Nephron progenitor cell (in vitro differentiated cells): ENCODE data around the gene PALS1.

ENCODE experiments used
- DNase-seq: peaks from one replicate; pipeline ENCODE4 v3.0.0; 2021
- H3K27ac Mint-ChIP-seq: 2 replicates; pipeline ENCODE4 v1.8.0; 2021; ENCODE audit warnings: mild to moderate bottlenecking, moderate library complexity, mixed read lengths
- H3K27me3 Mint-ChIP-seq: 2 replicates; pipeline ENCODE4 v1.8.0; 2021; ENCODE audit warnings: mild to moderate bottlenecking, low read depth, mixed read lengths; ENCODE audit not compliant: poor library complexity
- H3K36me3 Mint-ChIP-seq: 2 replicates; pipeline ENCODE4 v1.8.0; 2021; ENCODE audit warnings: low read depth, mixed read lengths
- H3K4me1 Mint-ChIP-seq: 2 replicates; pipeline ENCODE4 v1.8.0; 2021; ENCODE audit warnings: mixed read lengths
- H3K4me3 Mint-ChIP-seq: 2 replicates; pipeline ENCODE4 v1.8.0; 2021; ENCODE audit warnings: mild to moderate bottlenecking, moderate library complexity, mixed read lengths
- H3K9me3 Mint-ChIP-seq: 2 replicates; pipeline ENCODE4 v1.8.0; 2021; ENCODE audit warnings: mild to moderate bottlenecking, moderate library complexity, mixed read lengths
- CTCF ChIP-seq: fragments of 200-600 bp; sonication (generic); IDR thresholded peaks from 2 replicates; pipeline ENCODE4 v1.5.0; 2021; ENCODE audit warnings: antibody characterized with exemption

PALS1 gene

DNA sequence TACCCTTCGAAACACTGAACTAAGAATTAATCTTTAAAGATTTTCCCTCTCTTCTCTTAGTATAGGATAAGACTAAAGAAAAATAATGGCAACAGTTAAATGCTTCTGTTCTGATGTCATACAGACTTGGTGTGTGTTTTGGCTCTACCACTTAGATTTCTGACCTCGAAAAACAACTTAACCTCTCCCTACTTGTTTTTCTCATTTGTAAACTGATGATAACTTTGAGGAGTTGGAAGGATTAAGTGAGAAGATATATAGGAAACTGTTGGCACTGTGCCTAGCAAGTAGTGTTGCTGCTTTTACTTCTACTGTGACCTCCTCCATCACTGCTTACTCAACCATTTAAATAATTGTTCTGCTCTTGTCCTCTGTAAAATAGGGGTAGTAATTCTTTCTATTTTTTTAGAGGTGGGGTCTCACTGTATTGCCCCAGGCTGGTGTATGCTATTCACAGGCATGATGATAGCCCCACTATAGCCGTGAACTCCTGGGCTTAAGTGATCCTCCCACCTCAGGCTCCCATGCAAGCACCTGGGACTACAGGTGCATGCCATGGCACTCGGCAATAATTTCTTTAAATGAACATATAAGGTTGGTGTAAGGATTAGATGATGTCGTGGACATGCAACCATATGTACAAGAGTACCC is 22.4 kb downstream of the PALS1 start:
- peaks cover 12% of the 10 kb centered on the region for H3K4me1 Mint-ChIP-seq
- H3K4me3 Mint-ChIP-seq = no peak overlapping the region
- H3K27me3 Mint-ChIP-seq = no peaks in the 10 kb centered on the region
- no peak for DNase-seq
- TF ChIP-seq CTCF = no peak
- H3K27ac Mint-ChIP-seq = peak overlapping the region; percentile 73
- no peaks in the 10 kb centered on the region for H3K9me3 Mint-ChIP-seq
- no peaks in the 10 kb centered on the region for H3K36me3 Mint-ChIP-seq

GRCh38 chr14:67265131-67265530 is 23.9 kb downstream of the PALS1 start:
- H3K27ac Mint-ChIP-seq = no peak overlapping the region
- peaks cover 27% of the 10 kb centered on the region for H3K4me1 Mint-ChIP-seq
- TF ChIP-seq CTCF = no peak
- H3K9me3 Mint-ChIP-seq = no peaks in the 10 kb centered on the region
- no peak for DNase-seq
- H3K36me3 Mint-ChIP-seq = no peaks in the 10 kb centered on the region
- no peaks in the 10 kb centered on the region for H3K27me3 Mint-ChIP-seq
- H3K4me3 Mint-ChIP-seq = no peak overlapping the region

- H3K9me3 Mint-ChIP-seq = peaks cover 4% of the 10 kb centered on the region
- peak overlapping the region; percentile 37 for H3K4me3 Mint-ChIP-seq
- no peak for DNase-seq
- peaks cover 32% of the 10 kb centered on the region for H3K4me1 Mint-ChIP-seq
- no peaks in the 10 kb centered on the region for H3K27me3 Mint-ChIP-seq
- no peak for TF ChIP-seq CTCF
- peaks cover 23% of the 10 kb centered on the region for H3K36me3 Mint-ChIP-seq
- peak overlapping the region; percentile 50 for H3K27ac Mint-ChIP-seq
Measured at GRCh38 chr14:67267576-67268328, 26.5 kb downstream of the PALS1 start.

- Mint-ChIP-seq H3K27ac (peak overlapping the region; percentile 50), H3K27me3 (no peaks in the 10 kb centered on the region), H3K36me3 (peaks cover 31% of the 10 kb centered on the region), H3K9me3 (peaks cover 9% of the 10 kb centered on the region), H3K4me3 (peak overlapping the region; percentile 46), H3K4me1 (peaks cover 32% of the 10 kb centered on the region)
- TF ChIP-seq CTCF = no peak
- DNase-seq = peak; percentile 8
Measured at GRCh38 chr14:67268426-67269150, 27.4 kb downstream of the PALS1 start.

DNA sequence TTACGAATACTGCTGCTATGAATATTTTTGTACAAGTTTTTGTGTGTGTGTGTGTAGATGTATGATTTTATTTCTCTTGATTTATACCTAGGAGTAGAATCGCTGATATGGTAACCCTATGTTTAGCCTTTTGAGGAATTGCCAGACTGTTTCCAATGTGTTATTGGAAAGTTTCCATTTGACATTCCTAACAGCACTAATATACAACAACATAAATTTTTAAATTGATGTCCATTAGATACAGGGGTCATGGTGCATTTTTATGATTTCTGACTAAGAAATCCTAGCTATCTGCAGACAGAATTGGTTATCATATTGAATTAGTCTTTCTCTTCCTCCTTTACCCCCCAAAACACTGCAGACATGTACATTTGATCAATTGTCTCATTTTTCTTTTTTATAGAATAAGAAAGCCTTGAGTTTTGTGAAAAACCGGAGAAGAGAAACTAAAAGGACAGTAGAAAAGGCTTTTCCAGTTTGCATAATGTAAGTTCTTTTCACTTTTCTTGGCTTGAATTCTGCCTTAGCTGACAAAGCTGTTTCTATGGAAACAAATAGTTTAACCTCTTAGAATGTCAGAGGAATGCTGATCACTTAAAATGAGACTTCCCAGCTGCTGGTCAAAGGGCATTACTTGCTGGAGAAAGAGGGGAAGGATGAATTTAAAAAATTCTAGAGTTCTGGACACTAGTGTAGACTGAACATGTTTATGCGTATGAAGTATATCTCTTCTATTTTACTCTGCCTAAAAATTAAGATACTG is 28.2 kb downstream of the PALS1 start:
- Mint-ChIP-seq H3K9me3 (peaks cover 15% of the 10 kb centered on the region), H3K36me3 (peaks cover 40% of the 10 kb centered on the region), H3K27me3 (no peaks in the 10 kb centered on the region), H3K4me1 (peaks cover 32% of the 10 kb centered on the region), H3K27ac (peak overlapping the region; percentile 87), H3K4me3 (peak overlapping the region; percentile 40)
- no peak for TF ChIP-seq CTCF
- DNase-seq = no peak
